Epithelial cell of alveolus of lung (primary cell): ENCODE measurements around the gene CHRDL1. TPM values are rescaled to one million over a fixed set of nuclear protein-coding genes. Genes with fewer than 3 reads are reported as not detected.

ENCODE experiments used
- total RNA-seq: library from RNA; depleted of rRNA; stranded (reverse); fragments of >200 nt; gene quantifications from 2 replicates; pipeline ENCODE4 v1.2.1, GENCODE V29; 2015

CHRDL1 gene
- 0.13 TPM in 1 of 2 replicates, not detected in the other for total RNA-seq

GRCh38 chrX:110795645-110796406 lies at the start of gene CHRDL1:
CHRDL1 (minus strand) TSS chrX:110795817; CDS start chrX:110792181, 3,636 bp downstream.

